Measurements from ENCODE around the gene SGCD. TPM values are rescaled to one million over a fixed set of nuclear protein-coding genes. Genes with fewer than 3 reads are reported as not detected.

SGCD gene
- total and polyA plus RNA-seq, 12 donors, result 1.0 to 30.4 (median 9.4) TPM

DNA sequence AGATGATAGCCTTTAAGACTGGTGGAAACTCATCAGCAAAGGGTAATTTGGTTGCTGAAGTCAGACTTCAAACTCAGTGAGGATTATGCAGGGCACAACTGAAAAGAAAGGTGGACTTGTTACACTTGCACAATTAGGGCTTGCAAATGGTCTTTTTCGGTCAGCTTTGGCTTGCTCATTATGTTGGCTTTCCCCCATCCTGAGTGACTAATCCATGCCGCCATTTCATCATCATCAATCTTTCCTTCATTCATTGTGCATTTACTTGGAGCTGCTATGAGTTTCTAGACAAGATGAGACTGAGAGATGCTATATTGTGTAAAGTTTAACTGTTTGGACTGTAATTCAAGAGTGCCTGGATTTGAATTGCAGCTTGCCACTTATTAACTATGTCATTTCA is 388.3 kb downstream of the SGCD start:
- Histone ChIP-seq H3K27me3 (no peaks in the 10 kb centered on the region), H3K9me3 (replicated peaks in 1 of 3) (no peaks in the 10 kb centered on the region), H3K4me3 (no peak overlapping the region), H3K4me1 (replicated peaks in 1 of 2) (no peaks in the 10 kb centered on the region), H3K27ac (no peak overlapping the region), H3K36me3 (replicated peaks in 1 of 2) (no peaks in the 10 kb centered on the region)
- TF ChIP-seq, protein P1, sequence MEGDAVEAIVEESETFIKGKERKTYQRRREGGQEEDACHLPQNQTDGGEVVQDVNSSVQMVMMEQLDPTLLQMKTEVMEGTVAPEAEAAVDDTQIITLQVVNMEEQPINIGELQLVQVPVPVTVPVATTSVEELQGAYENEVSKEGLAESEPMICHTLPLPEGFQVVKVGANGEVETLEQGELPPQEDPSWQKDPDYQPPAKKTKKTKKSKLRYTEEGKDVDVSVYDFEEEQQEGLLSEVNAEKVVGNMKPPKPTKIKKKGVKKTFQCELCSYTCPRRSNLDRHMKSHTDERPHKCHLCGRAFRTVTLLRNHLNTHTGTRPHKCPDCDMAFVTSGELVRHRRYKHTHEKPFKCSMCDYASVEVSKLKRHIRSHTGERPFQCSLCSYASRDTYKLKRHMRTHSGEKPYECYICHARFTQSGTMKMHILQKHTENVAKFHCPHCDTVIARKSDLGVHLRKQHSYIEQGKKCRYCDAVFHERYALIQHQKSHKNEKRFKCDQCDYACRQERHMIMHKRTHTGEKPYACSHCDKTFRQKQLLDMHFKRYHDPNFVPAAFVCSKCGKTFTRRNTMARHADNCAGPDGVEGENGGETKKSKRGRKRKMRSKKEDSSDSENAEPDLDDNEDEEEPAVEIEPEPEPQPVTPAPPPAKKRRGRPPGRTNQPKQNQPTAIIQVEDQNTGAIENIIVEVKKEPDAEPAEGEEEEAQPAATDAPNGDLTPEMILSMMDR (IDR thresholded peaks at IDR 0.05), result no peak
- TF ChIP-seq POLR2A (IDR thresholded peaks at IDR 0.05), result no peak
- WGBS, 4 donors, result 68 to 79% (median 73%) methylated on average over 2 of the region's 2 CpGs
- DNase-seq, result no peak
- intact Hi-C loops (cut with DNase I), result no loop called here

DNA sequence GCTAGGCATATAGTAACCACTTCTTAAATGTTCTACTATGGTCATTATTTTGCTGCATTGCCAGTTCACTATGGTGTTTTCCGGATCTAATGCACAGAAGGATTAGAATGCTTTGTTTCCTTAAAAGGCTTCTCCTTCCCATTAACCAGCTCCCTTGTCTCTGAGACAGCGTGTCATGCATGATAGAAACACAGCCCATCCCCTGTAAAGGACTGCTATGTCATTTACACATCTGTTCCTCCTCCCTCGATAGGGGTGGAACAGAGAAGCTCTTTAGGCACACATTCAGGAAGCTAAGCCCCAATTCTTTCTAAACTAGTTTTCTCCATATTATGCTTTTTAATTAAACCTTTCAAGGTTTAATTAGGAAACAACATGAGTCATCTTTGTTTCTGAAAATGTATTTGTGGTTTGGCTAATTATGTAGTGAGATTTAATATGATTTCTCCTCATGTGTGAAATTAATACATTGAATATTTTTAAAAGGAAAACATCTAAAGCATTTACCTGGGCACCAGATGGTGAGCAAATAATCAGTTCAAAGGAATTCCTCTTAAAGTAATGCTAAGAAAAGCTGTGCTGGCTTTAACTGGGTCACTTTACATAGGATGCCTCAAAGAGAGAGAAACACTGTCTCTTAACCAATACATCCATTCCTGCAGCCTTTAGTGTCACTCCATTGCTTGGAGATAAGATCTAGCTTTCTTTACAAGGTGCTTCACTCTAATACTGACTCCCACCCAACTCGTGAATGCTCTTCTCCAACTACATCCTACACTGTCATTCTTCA is 389.8 kb downstream of the SGCD start:
- no peaks in the 10 kb centered on the region for H3K9me3 ChIP-seq (replicated peaks in 1 of 3)
- TF ChIP-seq POLR2A (IDR thresholded peaks at IDR 0.05), result no peak
- TF ChIP-seq, protein P1 (IDR thresholded peaks at IDR 0.05), result no peak
- no peak for DNase-seq
- intact Hi-C loops (cut with DNase I), result no loop called here
- 70 to 85% (median 79%) methylated on average over 4 of the region's 4 CpGs for WGBS, 4 donors
- no peaks in the 10 kb centered on the region for H3K4me1 ChIP-seq (replicated peaks in 1 of 2)
- H3K27ac ChIP-seq, result no peak overlapping the region
- H3K36me3 ChIP-seq (replicated peaks in 1 of 2), result no peaks in the 10 kb centered on the region
- H3K27me3 ChIP-seq, result no peaks in the 10 kb centered on the region
- H3K4me3 ChIP-seq, result no peak overlapping the region

DNA sequence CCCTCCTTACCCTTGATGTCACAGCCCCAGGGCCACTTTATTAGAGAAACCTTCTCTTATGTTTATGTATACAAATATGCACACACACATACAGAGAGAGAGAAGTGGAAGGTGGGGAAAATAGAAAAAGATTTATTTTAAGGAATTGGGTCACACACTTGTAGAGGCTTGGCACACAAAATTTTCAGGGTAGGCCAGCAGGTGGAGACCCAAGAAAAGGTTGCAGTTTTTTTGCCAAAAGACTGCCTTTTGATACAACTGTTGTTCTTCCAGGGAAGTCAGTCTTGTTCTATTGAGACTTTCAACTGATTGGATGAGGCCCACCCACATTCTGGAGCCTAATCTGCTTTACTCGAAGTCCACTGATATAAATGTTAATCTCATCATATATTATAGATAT is 392.0 kb downstream of the SGCD start:
- Histone ChIP-seq H3K36me3 (replicated peaks in 1 of 2) (no peaks in the 10 kb centered on the region), H3K4me1 (replicated peaks in 1 of 2) (no peaks in the 10 kb centered on the region), H3K27ac (no peak overlapping the region), H3K9me3 (replicated peaks in 1 of 3) (no peaks in the 10 kb centered on the region), H3K4me3 (no peak overlapping the region), H3K27me3 (no peaks in the 10 kb centered on the region)
- intact Hi-C loops (cut with DNase I), result no loop called here
- DNase-seq, result no peak
- WGBS, 4 donors, result 79 to 94% (median 86%) methylated on average over 1 of the region's 1 CpG
- no peak for TF ChIP-seq POLR2A (IDR thresholded peaks at IDR 0.05)
- TF ChIP-seq, protein P1 (IDR thresholded peaks at IDR 0.05), result no peak

- TF ChIP-seq, protein P1 (IDR thresholded peaks at IDR 0.05), result no peak
- no peak for TF ChIP-seq POLR2A (IDR thresholded peaks at IDR 0.05)
- intact Hi-C loops (cut with DNase I), result no loop called here
Measured at GRCh38 chr5:156722358-156722757, 395.4 kb downstream of the SGCD start.

More at GRCh38 chr5:156722358-156722757, 395.4 kb downstream of the SGCD start:
- Histone ChIP-seq H3K27me3 (no peaks in the 10 kb centered on the region), H3K36me3 (replicated peaks in 1 of 2) (no peaks in the 10 kb centered on the region), H3K4me1 (replicated peaks in 1 of 2) (no peaks in the 10 kb centered on the region), H3K9me3 (replicated peaks in 1 of 3) (no peaks in the 10 kb centered on the region), H3K4me3 (no peak overlapping the region), H3K27ac (no peak overlapping the region)
- no peak for DNase-seq
